Activated naive CD8-positive, alpha-beta T cell treated with anti-CD3 and anti-CD28 coated beads, Interleukin-2, amount 10 ng/mL, durations not matched to agents 7 days and 5 days (primary cell): ENCODE data around the gene PMPCA. TPM values are rescaled to one million over a fixed set of nuclear protein-coding genes. Genes with fewer than 3 reads are reported as not detected.

Experiments used
- ATAC-seq: fragments of 150-1000 bp; cut with Tn5 transposase; one replicate; pipeline ENCODE4 v1.10.0; 2021; ENCODE audit warnings: low read depth, moderate library complexity
- POLR2A ChIA-PET: fragments of 350-600 bp; sonication (Branson Sonifier 250); formaldehyde crosslinking; loops from one replicate; lab custom pipeline; 2021; ENCODE audit warnings: antibody characterized with exemption; lab: Charles Lee
- DNase-seq: peaks from one replicate; pipeline ENCODE4 v3.0.0; 2021
- H3K27ac Mint-ChIP-seq: one replicate; pipeline ENCODE4 v1.8.0; 2022; ENCODE audit warnings: mild to moderate bottlenecking, mixed read lengths
- H3K27me3 Mint-ChIP-seq: one replicate; pipeline ENCODE4 v1.8.0; 2022; ENCODE audit warnings: mild to moderate bottlenecking, moderate library complexity, mixed read lengths
- H3K36me3 Mint-ChIP-seq: one replicate; pipeline ENCODE4 v1.8.0; 2021; ENCODE audit warnings: mild to moderate bottlenecking, mixed read lengths
- H3K4me1 Mint-ChIP-seq: one replicate; pipeline ENCODE4 v1.8.0; 2021; ENCODE audit warnings: mixed read lengths
- H3K4me3 Mint-ChIP-seq: one replicate; pipeline ENCODE4 v1.8.0; 2022; ENCODE audit warnings: mild to moderate bottlenecking, moderate library complexity, mixed read lengths
- H3K9me3 Mint-ChIP-seq: one replicate; pipeline ENCODE4 v1.8.0; 2021; ENCODE audit warnings: mixed read lengths
- total RNA-seq, 2 experiments: library from RNA; stranded (reverse); gene quantifications; one replicate each; pipeline ENCODE4 v1.2.3, GENCODE V29; 2021

The PMPCA gene
- total RNA-seq, 2 experiments from 2014 or later: 60.6 to 65.6 TPM

DNA sequence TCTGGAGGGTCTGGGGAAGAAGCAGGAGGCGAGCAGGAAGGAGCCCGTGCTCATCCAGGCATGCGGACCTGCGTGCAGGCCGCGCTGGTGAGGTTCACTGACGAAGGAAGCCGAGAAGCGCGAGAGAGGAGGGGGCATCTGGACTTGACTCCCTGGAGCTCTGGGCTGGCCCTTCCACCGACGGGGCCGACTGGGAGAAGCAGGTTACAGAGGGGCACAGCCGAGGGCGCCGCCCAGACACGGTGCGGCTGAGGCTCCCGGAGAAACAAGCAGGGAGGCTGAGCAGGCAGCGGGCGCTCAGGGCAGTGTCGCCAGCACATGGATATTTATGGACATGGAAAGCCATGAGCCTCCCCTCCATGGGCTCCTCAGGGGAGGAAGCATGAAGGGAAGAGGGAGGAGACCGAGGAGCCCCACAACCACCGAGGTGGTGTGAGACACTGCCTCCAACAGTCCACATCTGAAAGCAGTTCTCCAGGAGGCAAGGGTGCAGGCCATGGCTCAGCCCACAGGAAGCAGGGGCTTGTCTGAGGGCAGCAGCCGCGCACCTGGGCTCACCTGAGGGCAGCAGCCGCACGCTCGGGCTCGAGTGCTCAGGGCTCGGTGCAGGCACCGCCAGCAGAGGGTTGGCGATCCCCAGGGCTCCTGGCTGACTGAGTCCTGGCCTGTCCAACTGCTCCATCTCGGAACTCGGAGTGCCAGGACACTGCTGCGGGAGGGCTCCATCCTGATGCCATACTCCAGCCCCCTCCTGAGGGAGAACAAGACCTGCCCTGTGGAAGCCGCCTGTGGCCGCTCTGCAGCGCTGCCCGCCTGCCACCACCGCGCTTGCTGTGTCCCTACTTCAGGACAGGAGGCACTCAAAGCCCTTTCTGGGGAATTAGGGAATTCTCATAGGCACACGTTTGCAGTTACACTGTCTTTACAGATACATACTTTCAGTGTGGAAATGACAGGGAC is 44.9 kb downstream of the PMPCA start:
- ATAC-seq: no peak
- POLR2A ChIA-PET: interaction anchor here (1.1 kb wide), 1 partner anchor 10 kb away, joined by 4 read pairs; no protein-coding TSS in a partner anchor
- Mint-ChIP-seq H3K4me3 (no peak overlapping the region), H3K36me3 (peaks cover 25% of the 10 kb centered on the region), H3K27ac (no peak overlapping the region), H3K27me3 (no peaks in the 10 kb centered on the region), H3K4me1 (no peaks in the 10 kb centered on the region), H3K9me3 (no peaks in the 10 kb centered on the region)
- no peak for DNase-seq

- Mint-ChIP-seq H3K9me3 (no peaks in the 10 kb centered on the region), H3K4me1 (no peaks in the 10 kb centered on the region), H3K27ac (no peak overlapping the region), H3K4me3 (no peak overlapping the region), H3K36me3 (peaks cover 22% of the 10 kb centered on the region), H3K27me3 (no peaks in the 10 kb centered on the region)
- ATAC-seq (no peak), DNase-seq (no peak)
- POLR2A ChIA-PET: interaction anchor here (1.1 kb wide), 1 partner anchor 11 kb away, joined by 4 read pairs; no protein-coding TSS in a partner anchor
Observed at GRCh38 chr9:136456258-136456657, 45.8 kb downstream of the PMPCA start.

DNA sequence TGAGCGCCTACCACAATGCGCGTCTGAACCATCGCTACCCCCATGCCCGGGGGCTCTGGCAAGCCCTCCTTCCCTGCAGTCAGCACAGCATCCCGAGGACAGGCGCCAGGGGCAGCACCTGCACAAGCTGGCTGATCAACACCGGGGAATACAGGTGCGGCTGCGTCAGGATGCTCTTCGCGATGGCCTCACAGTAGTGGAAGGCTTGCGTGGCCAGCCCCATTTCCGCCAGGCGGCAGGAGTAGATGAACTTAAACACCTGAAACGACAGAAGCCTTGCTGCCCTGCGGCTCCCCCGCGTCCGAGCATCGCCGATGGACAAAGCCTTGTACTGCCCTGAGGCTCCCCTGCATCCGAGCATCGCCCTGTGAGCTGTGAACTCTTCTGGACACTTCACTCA is 46.9 kb downstream of the PMPCA start:
- Mint-ChIP-seq H3K36me3 (peaks cover 24% of the 10 kb centered on the region), H3K4me1 (no peaks in the 10 kb centered on the region), H3K4me3 (no peak overlapping the region), H3K9me3 (no peaks in the 10 kb centered on the region), H3K27me3 (no peaks in the 10 kb centered on the region), H3K27ac (no peak overlapping the region)
- ATAC-seq (no peak), DNase-seq (no peak)
- POLR2A ChIA-PET: no interaction called here

DNA sequence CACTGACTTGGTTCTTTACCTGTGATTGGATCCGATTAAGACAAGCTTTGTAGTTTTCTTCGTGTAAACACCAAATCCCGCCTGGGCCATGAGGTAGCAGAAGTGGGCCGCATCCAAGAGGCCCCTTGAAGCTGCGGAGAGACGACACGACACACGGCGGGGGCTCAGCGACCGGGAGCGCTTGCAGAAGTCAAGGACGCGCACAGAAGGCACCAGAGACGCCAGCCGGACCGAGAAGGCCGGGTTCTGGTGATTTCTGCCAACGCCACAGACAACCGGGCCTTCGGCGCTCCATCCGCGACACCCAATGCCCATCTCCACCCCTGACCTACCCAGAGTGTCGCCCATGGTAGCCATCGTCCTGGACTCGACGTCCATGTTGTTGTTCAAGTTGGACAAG is 49.0 kb downstream of the PMPCA start:
- Mint-ChIP-seq H3K4me1 (no peaks in the 10 kb centered on the region), H3K4me3 (no peak overlapping the region), H3K9me3 (no peaks in the 10 kb centered on the region), H3K27me3 (no peaks in the 10 kb centered on the region), H3K36me3 (peaks cover 23% of the 10 kb centered on the region), H3K27ac (no peak overlapping the region)
- POLR2A ChIA-PET: no interaction called here
- ATAC-seq: no peak
- no peak for DNase-seq

- peaks cover 20% of the 10 kb centered on the region for H3K36me3 Mint-ChIP-seq
- no peak overlapping the region for H3K4me3 Mint-ChIP-seq
- POLR2A ChIA-PET: no interaction called here
- H3K27me3 Mint-ChIP-seq: no peaks in the 10 kb centered on the region
- no peaks in the 10 kb centered on the region for H3K9me3 Mint-ChIP-seq
- H3K4me1 Mint-ChIP-seq: no peaks in the 10 kb centered on the region
- H3K27ac Mint-ChIP-seq: no peak overlapping the region
- ATAC-seq: no peak
- DNase-seq: no peak
Observed at GRCh38 chr9:136460772-136461325, 50.4 kb downstream of the PMPCA start.

GRCh38 chr9:136462664-136463063 is 52.2 kb downstream of the PMPCA start:
- ATAC-seq: no peak
- POLR2A ChIA-PET: no interaction called here
- H3K27ac Mint-ChIP-seq: no peak overlapping the region
- no peak overlapping the region for H3K4me3 Mint-ChIP-seq
- no peaks in the 10 kb centered on the region for H3K4me1 Mint-ChIP-seq
- no peaks in the 10 kb centered on the region for H3K9me3 Mint-ChIP-seq
- peaks cover 21% of the 10 kb centered on the region for H3K36me3 Mint-ChIP-seq
- no peaks in the 10 kb centered on the region for H3K27me3 Mint-ChIP-seq
- DNase-seq: no peak

DNA sequence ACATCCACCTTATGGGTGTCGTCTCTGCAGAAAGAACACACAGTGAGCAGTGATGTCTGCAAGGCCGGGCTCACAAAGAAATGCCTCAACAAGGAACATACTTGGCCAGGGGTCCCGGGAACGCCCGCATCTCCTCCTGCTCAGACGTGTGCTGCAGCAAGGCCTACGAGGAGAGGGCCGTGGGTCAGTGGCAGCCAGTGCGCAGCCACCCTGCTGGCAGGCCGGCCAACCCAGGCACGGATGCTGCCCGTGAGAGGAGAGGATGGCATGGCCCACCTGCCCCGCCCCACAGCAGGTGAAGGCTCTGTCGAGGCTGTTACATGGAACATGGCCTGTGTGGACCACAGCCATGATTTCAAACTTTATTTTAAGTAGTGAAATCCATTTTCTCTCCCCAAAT is 53.1 kb downstream of the PMPCA start:
- Mint-ChIP-seq H3K27ac (no peak overlapping the region), H3K9me3 (no peaks in the 10 kb centered on the region), H3K36me3 (peaks cover 19% of the 10 kb centered on the region), H3K27me3 (no peaks in the 10 kb centered on the region), H3K4me3 (no peak overlapping the region), H3K4me1 (no peaks in the 10 kb centered on the region)
- POLR2A ChIA-PET: no interaction called here
- DNase-seq (no peak), ATAC-seq (no peak)

GRCh38 chr9:136464241-136464640 is 53.8 kb downstream of the PMPCA start:
- ATAC-seq: no peak

DNA sequence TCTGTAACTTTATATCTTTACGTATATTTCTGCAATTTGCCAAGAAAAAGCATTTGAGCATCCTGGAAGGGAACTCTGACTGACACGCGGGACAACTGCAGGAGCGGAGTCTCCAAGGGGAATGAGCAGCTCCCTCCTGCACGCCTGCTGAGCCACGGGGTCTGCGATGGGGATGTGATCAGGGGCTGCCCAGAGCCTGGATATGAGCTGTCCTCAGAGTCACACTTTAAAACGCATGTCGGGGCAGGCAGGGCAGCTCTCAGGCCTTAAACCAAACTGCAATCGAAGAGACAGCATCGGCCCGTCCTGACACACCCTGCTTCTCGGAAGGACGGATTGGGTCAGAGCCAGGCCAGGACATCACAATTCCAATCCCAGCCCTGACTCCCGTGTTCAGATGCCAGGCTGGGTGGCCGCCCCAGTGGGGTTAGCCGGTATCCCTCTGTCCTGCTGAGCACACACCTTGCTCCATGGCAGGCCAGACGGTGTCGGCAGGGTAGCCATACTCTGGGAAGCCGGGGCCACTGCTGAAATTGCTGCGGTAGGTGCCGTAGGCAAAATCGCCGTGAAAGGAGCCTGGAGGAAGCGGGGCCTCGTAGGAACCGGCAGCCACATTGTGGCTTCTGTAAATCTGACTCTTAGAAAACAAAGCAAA is 55.2 kb downstream of the PMPCA start:
- POLR2A ChIA-PET: no interaction called here
- Mint-ChIP-seq H3K4me1 (no peaks in the 10 kb centered on the region), H3K36me3 (peaks cover 14% of the 10 kb centered on the region), H3K27me3 (no peaks in the 10 kb centered on the region), H3K4me3 (no peak overlapping the region), H3K9me3 (no peaks in the 10 kb centered on the region), H3K27ac (no peak overlapping the region)
- no peak for ATAC-seq
- no peak for DNase-seq

More at GRCh38 chr9:136464241-136464640, 53.8 kb downstream of the PMPCA start:
- Mint-ChIP-seq H3K9me3 (no peaks in the 10 kb centered on the region), H3K4me3 (no peak overlapping the region), H3K27me3 (no peaks in the 10 kb centered on the region), H3K36me3 (peaks cover 15% of the 10 kb centered on the region), H3K4me1 (no peaks in the 10 kb centered on the region), H3K27ac (no peak overlapping the region)
- DNase-seq: no peak
- POLR2A ChIA-PET: interaction anchor here (0.6 kb wide), 1 partner anchor 60 kb away, joined by 3 read pairs; no protein-coding TSS in a partner anchor

DNA sequence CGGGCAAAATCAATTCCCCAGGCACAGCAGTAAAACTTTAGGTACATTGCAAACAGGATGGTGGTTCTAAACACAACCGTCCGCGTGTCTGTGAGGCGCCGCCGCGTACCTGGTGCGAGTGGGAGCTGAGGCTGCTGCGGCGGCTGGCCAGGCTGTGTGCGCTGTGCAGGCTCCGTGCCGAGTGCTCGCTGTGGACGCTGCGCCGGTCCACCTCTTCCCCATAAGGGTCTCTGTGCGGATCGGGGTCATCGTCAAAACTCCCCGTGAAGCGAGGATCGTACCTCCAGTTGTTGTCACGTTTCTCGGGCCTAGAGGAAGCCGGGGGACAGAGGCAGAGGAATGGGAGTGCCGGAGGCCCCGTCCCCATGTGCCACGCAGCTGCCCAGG is 55.7 kb downstream of the PMPCA start:
- no peak for ATAC-seq
- peaks cover 16% of the 10 kb centered on the region for H3K36me3 Mint-ChIP-seq
- H3K4me1 Mint-ChIP-seq: no peaks in the 10 kb centered on the region
- H3K4me3 Mint-ChIP-seq: no peak overlapping the region
- no peaks in the 10 kb centered on the region for H3K9me3 Mint-ChIP-seq
- POLR2A ChIA-PET: no interaction called here
- no peak for DNase-seq
- no peaks in the 10 kb centered on the region for H3K27me3 Mint-ChIP-seq
- H3K27ac Mint-ChIP-seq: no peak overlapping the region

- ATAC-seq (no peak), DNase-seq (no peak)
- Mint-ChIP-seq H3K36me3 (peaks cover 13% of the 10 kb centered on the region), H3K27ac (no peak overlapping the region), H3K4me1 (no peaks in the 10 kb centered on the region), H3K9me3 (no peaks in the 10 kb centered on the region), H3K27me3 (no peaks in the 10 kb centered on the region), H3K4me3 (no peak overlapping the region)
- POLR2A ChIA-PET: no interaction called here
Observed at GRCh38 chr9:136467766-136468165, 57.3 kb downstream of the PMPCA start.

DNA sequence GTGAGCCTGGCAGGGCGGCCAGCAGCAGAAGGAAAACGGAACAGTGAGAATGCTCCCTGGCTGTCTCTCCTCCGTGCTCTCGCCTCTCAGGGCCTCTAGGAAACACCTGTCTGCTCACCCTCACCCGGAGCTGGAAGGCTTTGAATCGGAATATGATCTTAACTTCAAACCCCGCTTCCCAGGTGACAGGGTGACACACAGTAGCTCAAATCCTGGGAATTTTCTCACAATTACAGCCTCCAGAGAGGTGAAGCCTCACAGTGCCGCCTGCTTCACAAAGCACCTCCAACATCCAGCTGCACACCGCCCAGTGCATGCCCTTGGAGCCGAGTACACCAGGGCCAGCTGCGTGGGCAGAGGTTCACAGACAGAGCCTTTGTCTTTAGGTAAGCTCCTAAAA is 59.9 kb downstream of the PMPCA start:
- Mint-ChIP-seq H3K9me3 (no peaks in the 10 kb centered on the region), H3K27ac (no peak overlapping the region), H3K36me3 (peaks cover 9% of the 10 kb centered on the region), H3K4me1 (peaks cover 1% of the 10 kb centered on the region), H3K27me3 (no peaks in the 10 kb centered on the region), H3K4me3 (no peak overlapping the region)
- POLR2A ChIA-PET: no interaction called here
- DNase-seq (no peak), ATAC-seq (no peak)

DNA sequence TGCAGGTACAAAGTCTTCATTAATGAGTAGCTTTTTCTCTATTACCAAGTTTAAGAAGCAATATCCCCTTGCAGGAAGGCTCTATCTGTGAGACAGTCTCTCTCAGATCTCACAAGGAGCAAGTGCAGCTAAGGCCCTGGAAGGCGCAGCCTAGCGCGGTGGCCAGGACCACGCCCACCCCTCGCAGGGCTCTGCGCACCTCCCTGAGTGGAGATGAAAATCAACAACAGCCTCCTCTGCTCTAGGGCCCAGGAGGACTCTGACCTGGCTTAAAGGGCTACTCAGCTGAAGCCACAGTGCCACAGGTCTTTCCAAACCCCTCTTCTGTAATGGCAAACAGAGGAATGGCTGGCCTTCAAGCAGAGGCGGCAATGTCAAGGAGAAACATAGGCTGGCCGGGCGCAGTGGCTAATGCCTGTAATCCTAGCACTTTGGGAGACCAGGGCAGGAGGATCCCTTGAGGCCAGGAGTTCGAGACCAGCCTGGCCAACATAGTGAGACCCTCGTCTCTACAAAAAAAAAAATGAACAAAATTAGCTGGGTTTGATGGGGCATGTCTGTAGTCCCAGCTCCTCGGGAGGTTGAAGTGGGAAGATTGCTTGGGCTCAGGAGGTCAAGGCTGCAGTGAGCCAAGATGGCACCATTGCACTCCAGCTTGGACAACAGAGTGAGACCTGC is 60.5 kb downstream of the PMPCA start:
- Mint-ChIP-seq H3K27ac (no peak overlapping the region), H3K4me1 (peaks cover 1% of the 10 kb centered on the region), H3K4me3 (no peak overlapping the region), H3K9me3 (no peaks in the 10 kb centered on the region), H3K27me3 (no peaks in the 10 kb centered on the region), H3K36me3 (peaks cover 8% of the 10 kb centered on the region)
- ATAC-seq: no peak
- no peak for DNase-seq
- POLR2A ChIA-PET: no interaction called here
